ENCODE measurements around the gene DNAJC17.

DNAJC17 gene

DNA sequence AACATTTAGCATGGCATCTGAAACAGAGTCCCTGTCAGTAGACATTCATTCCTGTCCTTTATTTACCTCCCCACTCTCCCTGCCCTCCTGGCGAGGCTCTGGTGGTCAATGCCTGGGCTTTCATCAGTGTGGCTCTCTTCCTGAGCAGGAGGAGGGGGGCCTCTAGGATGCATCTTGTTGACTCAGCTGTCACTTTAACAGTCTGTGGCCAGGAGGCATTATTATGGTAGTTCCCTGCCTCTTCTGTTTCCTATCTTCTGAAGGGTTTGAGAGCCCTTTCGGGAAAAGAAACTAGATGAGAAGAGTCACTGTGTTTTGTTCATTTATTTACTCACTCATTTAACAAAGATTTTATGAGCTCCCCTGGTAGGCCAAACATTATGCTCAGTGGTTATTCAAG, 23.6 kb upstream of the DNAJC17 start:
- DNase-seq, result no peak

DNA sequence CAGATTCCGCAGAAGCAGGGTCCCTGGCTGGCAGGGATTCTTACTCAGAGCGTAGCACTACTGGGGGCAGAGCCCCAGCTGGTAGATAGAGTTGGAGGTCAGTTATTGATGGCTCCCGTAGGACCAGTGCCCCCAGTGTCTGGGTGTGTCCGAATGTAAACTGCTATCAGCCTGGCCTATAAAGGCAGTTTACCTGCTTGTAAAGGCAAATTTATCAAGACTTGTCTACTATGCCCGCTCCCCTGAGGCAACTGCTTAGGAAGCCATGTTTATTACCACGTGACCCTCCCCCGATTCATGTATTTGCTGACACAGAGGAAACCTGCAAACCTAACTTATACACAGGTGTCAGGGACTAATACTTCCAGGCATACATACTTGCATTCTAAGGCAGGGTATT, 21.8 kb upstream of the DNAJC17 start:
- no peak for DNase-seq

DNA sequence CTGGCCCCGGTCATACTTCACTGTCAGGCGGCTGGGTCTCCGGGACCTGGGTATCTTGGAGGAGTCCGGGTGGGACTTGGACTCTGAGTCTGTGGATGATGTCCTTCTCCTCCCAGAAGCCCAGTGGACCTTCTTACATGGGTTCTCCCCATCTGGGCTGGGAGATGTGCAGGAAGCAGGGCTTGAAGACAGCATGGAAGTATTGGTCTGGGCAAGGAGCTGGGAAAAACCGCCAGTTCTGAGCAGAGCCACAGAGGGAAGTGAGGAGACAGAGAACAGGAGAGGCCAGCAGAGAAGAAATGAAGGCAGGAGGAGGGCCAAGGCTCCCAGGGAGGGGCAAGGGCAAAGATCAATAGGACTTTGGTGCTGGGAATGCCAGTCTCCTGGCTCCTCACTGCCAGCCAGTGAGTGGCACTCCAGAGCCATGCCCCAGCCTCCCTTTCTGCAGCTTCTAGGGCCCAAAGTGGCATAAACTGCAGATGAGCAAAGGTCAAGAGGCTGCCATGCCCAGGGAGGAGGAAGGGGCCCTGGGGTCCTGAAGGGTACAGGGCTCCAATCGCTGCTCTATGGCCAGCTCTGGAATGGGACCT, 21.3 kb upstream of the DNAJC17 start, which contains the start of gene PPP1R14D:
TSS of gene PPP1R14D (minus strand) at position 262 of the 590 bp plus-strand sequence. CDS start at position 195, 67 bp downstream.
- no peak for DNase-seq

DNA sequence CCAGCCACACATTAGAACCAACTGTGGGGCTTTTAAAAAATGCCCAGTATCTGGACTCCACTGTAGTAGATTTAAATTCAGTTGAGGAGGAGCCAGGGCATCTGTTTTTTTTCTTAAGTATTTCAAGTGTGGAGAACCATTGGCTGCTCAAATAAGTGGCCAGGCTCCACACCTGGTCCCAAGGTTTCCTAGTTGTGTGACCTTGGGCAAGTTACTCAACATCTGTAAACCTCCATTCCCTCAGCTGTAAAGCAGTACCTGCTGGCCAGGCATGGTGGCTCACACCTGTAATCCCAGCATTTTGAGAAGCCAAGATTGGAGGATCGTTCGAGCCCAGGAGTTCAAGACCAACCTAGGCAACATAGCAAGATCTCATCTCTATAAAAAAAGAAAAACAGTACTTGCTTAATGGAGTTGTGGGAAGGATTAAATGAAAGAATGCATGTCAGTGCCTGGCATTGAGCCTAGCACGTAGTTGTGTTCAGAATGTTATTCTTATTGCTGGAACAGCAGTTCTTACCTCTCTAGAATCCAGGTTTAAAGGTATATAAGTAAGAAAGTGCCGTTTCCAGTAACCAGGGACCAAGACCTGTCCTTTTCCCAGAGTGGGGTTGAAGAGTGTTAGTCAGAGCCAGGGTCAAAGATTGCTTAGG, 19.3 kb upstream of the DNAJC17 start:
- no peak for DNase-seq

DNA sequence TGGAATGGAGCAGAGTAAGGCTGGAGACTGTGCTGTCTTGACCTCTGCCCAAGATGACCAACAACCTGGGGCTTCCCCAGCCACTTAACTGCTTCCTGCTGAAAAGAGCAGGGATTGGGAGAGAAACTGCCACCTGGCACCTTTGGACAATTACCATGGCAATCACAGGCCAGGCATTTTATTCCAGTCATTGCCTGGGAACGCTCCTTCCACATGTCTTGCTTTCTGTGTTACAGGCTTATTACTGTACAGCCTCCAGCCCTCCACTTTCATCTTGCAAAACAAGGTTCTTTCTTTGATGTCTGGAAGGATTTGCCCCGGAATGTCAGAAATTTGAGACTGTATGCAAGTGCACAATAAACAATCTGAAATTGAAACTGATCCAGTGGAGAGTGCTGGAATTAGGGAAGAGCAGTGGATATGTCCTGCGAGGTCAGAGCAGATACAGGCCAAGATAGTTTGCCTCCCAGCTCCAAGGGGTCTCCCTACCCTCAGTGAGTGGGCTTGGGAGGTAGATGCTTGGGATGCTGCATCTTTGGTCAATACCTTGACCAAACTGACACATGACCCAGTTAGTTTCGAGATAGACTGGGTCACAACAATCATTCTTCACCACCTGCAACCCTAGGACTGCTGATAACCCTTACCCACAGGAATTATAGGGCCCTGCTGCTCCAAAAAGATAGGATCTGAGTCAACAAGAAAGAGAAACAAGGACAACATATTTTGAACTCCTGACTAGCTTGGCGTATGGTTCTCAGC, 18.6 kb upstream of the DNAJC17 start:
- DNase-seq, result no peak

DNA sequence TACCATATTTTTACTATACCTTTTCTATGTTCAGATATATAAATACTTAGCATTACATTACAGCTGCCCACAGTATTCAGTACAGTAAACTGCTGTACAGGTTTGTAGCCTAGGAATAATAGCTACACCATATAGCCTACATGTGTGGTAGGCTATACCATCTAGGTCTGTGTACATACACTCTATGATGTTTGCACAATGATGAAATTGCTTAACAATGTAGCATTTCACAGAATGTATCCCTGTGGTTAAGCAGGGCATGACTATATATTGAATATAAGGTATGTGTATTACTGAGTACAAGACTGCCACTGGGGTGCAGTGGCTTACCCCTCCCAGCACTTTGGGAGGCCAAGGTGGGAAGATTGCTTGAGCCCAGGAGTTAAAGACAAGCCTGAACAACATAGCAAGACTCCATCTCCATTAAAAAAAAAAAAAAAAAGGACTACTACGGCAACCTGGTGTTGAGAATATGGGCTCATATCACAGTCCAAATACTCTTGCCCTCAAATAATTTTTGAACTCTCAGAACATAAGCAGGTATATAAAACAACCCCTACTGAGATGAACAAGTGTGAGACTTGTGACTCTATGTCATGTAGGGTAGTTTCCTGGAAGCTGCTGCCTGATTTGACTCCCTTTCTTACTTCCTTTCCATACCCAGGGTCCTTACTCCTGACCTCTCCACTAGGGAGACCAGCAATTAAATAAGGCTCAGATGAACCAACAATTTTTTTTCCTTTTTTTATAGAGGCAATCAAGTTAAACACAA, 16.5 kb upstream of the DNAJC17 start:
- peak in 2 of 4 experiments; percentile 16 to 24 for DNase-seq

DNA sequence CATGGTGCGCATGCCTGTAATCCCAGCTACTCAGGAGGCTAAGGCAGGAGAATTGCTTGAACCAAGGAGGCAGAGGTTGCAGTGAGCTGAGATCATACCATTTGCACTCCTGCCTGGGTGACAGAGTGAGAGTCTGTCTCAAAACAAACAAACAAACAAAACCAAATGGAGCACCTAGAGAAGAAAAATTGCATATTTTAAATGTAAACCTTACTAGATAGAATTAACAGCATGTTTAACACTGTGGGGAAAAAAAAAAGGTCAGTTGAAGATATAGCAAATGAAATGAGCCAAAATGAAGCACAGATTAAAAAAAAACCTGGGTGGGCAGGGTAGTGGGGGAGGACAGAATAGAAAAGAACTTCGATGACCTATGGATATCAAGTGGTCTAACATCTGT, 13.9 kb upstream of the DNAJC17 start:
- no peak for DNase-seq

DNA sequence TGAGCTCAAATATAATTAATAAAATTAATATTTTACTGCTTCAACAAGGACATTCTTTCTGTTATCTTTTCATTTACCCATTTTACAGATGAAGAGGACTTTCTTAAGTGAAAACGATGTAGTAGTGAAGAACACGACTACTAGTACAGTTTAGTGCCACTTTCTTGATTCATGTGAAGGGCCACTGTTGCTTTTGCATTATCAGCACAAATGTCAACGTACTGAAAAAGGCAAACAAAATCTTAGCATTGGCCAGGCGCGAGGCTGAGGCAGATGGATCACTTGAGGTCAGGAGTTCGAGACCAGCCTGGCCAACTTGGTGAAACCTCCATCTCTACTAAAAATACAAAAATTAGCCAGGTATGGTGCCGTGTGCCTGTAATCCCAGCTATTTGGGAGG, 11.8 kb upstream of the DNAJC17 start:
- DNase-seq, result no peak

DNA sequence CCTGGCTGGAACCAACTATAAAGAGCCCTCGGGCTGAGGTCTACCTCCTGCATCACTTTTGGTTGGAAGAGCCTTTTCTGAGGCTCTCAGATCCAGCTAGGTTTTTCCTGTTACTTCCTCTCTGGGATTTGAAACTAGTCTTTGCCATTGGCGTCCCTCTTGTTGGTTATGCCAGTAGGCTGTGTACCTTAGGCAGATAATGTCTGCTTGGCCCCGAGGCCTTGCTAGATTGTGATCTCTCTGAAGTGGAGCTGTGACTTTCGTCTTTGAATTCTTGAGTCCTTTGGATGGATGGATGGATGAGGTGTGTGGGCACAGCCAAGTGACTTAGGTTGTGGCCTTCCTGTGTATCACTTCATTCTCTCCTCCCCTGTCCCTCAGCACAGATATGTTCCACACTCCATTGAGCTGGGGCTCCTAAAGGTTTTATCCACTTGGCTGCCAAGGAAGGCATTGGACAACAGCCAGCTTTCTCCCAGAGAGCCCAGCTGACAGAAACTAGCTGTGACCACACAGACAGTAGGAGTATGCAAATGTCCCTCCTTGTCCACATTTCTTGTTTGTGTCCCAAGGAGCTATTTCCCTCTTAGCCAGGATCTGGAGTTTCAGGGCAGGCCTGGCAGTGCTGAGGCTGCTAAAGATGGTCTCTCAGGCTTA, 7.9 kb upstream of the DNAJC17 start:
- peak in 3 of 4 experiments; percentile 33 to 39 (median 34) for DNase-seq

DNA sequence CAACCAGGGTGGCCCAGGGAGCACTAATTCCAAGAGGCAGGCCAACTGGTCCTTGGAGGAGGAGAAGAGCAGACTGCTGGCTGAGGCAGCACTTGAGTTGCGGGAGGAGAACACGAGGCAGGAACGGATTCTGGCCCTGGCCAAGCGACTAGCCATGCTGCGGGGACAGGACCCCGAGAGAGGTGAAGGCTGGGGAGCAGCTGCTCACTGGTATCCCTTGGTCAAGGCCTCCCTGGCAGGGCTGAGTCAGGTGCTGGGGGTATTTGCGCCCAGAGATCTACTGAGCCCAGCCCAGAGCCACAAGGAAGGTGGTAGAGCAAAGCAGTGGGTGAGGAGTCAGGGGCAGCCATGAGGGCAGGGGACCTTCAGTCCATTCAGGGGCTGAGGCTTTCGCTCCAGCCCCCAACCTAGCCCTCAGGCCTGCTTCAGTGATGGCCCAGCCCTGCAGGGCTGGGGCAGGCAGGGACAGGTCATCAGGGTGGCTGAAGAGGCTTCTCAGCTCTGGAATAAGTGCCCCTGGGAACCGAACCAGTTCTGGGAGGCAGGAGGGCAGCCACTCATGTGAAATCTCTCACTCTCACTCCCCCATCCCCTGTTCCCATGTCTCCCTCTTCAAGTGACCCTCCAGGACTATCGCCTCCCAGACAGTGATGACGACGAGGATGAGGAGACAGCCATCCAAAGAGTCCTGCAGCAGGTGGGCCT, 5.6 kb upstream of the DNAJC17 start:
- DNase-seq, result no peak

DNA sequence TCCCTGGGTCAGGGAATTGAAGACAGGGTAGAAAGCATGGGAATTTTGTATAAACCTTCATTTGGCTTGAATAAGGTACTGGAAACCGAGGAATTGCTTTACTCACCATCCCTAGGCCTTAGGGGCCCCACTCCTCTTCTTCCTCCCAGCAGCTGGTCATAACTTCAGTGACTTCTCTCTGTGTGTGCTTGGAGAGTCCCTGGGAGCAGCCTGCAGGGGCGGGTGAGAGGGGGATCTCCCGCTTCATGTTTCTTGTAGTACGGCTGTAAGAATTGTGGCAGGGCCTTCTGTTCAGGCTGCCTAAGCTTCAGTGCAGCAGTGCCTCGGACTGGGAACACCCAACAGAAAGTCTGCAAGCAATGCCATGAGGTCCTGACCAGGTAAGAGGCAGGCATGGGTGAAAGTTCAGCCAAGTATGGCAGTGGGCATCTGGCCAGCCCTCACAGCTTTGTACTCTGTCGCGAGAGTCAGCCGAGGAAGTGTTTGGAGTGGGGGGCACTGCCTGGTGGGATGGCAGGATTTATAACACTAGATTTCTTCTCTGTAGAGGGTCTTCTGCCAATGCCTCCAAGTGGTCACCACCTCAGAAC, 1.7 kb upstream of the DNAJC17 start:
- no peak for DNase-seq

DNA sequence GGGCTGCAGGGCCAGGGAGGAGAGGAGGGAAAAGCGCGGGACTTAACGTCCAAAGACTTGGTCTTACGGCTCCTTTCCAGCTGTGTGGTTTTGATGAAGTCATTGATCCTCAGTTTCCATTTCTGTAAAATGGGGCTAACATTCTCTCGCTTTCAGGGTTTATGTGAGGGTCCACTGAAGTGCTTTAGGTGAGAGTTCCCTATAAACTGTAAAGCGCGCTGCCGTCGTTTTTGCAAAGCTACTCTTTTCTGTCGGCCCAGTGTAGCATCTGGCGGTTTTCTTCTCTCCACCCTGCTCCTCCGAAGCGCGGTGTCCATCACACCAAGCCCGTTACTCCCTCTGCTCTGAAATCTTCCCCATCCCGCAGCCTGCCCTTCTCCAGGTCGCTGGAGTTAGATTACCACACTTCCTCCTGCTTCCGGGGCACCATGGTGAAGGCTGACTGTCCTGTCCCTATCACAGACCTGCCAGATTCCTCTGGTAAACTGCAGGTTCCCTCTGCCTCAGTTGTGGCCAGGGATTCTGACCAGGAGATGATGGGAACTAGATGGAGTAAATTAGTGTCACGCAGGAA, 702 bp upstream of the DNAJC17 start:
- DNase-seq, result peak in 1 of 4 experiments; percentile 41

DNA sequence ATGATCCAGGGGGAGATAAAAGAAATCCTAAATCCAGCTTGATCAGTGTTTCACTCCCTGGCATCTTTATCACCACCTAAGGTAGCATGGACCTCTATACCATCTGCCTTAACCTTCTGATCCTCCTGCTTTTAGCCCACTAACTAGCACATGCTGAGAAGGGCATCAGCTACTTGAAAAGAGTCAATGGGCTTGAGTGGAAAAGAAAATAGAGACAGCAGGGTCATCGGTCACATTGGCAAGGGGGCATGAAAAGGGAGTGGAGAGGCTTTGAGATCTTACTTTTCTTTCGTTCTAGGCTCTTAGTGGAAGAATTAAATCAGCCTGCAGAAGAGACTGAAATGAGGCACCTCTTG, 623 bp downstream of the DNAJC17 start:
- no peak for DNase-seq

DNA sequence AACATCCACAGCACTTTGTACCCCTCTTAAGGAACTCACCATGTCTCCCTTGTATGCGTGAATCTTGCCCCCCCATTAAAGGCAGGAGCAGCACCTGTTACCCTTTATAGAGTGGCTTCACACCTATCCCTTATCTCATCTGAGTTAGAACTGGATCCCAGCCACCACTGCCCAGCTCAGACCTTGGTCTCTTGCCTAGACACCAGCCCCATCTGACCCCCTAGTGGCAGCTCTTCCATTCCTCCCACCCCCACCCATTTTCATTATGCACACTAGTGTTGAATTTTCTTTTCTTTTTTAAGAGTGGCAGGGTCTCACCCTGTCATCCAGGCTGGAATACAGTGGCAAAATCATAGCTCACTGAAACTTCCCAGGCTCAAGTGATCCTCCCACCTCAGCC, 3.6 kb downstream of the DNAJC17 start:
- no peak for DNase-seq

DNA sequence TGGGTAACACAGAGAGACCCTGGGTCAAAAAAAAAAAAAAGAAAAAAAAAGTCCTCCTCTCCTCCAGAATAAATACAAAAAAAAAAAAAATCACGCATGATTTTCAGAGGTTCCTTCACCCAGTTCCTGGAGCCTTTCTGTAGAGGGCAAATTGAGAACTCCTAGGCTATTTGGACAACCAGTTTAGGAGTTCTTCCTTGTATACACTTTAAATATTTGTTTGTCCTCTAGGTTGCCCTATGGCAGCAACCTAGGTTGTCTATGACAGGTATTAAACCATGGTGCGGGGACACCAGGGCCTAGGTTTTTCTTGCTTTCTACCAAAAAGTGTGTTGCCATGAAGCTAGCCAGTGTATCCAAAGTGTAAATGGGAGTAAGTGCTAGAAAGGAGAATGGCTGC, 4.2 kb downstream of the DNAJC17 start:
- DNase-seq, result no peak

DNA sequence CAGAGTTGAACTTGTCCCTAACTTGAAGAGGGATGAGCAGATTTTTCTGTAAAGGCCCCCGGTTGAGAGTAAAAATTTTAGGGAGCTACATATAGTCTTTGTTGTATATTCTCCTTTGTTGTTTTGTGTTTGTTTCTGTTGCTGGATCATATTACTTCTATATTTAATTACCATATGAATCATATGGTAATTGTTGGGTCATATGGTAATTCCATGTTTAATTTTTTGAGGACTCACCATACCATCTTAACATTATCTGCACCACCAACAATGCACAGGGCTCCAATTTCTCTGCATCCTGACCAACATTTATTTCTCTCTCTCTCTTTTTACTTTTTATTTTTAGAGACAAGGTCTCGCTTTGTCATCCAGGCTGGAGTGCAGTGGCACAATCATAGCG, 7.8 kb downstream of the DNAJC17 start:
- no peak for DNase-seq

DNA sequence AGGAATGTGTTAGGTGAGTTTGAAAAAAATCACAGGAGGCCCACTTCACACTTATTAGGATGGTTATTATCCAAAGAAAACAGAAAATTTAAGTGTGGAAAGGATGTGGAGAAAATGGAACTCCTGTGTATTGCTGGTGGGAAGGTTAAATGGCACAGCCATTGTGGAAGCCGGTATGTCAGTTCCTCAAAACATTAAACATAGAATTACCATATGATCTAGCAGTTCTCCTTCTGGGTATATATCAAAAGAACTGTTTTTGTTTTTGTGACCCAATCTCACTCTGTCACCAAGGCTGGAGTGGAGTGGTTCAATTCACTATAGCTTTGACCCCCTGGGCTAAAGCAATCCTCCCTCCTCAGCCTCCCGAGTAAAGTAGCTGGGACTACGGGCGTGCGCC, 10.8 kb downstream of the DNAJC17 start:
- DNase-seq, result peak; percentile 40 to 68 (median 54)

DNA sequence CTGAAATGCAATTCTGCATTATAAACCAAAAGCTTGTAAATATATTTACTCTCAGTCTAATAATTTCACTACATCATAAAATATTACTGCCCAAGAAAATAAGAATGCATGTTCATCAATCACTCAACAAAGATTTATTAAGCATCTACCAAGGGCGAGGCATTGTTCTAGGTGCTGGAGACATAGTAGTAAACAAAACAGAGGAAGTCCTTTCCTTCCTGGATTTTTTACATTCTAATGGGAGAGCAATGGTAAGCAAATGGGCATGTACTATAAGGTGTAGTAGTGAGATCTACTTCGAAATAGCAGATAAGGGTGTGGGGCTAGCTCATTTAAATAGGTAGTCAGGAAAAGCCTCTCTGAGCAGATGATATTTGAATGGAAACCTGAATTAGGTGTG, 11.2 kb downstream of the DNAJC17 start:
- no peak for DNase-seq

DNA sequence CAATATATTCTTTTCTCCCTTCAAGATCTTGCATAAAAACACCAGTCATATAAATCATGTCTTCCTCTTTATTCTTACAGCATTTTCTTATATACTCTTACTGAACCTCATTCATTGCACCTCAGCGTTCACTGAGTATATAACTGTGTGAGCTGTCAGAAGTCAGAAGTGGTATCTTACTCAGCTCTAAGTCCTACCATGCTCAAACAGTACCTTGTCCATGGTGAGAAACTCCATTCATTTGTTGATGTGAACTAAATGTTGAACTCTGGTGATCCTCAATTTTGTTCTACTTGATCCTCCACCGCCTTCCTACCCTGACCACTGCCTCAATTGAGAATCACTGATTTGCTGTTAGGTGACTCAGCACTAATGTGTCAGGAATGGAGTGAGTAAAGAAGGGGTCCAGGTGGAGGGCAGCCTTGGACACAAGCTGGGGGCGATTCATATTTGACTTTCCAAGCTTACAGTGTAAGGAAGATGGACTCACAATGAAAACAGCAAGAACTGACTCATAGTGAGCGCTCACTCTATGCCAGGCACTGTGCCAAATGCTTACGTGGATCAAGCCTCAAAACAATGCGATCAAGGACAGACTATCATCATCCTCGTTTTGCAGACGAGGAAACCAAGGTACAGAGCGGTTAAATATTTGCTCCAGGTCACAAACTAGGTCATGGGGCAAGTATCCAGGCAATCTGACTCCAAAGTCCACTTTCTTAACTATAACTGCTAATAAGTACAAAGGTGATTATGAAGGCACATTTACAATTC, 13.9 kb downstream of the DNAJC17 start:
- DNase-seq, result peak; percentile 41 to 54 (median 49)

DNA sequence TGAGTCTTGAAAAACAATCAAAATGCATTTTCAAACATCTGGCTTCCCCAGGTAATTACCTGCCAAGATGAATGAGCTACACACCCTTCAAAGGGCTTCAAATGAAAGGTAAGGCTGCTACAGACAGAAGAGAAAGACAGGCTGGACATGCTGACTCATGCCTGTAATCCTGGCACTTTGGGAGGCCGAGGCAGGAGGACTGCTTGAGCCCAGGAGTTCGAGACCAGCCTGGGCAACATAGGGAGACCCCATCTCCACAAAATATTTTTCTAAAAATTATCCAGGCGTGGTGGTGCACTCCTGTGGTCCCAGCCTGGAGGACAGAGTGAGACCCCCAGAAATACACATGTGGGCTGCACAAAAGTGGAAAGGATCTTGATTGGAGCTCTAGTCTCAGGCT, 14.9 kb downstream of the DNAJC17 start:
- no peak for DNase-seq

All from suppressor macrophage (primary cell).